ENCODE data around the gene NDUFV1. TPM values are rescaled to one million over a fixed set of nuclear protein-coding genes. Genes with fewer than 3 reads are reported as not detected.
A peak's percentile ranks its signal among the peaks of the same experiment; 100 is the strongest.
"Not testable (repeated sequence)": the region's sequence is repeated elsewhere in the genome, so short reads cannot be mapped to it uniquely, and the experiment has no call there.

Gene NDUFV1
- total and polyA plus RNA-seq, 9 donors = 126 to 173 (median 149) TPM

- H3K27ac ChIP-seq (ENCODE audit: low read length); H3K9me3 ChIP-seq (replicated peaks; ENCODE audit: control insufficient read depth, low read depth, low read length); H3K27me3 ChIP-seq (ENCODE audit: control insufficient read depth, insufficient read depth, low read length); DNase-seq; H3K4me3 ChIP-seq (ENCODE audit: low read length); H3K36me3 ChIP-seq (ENCODE audit: control insufficient read depth, insufficient read depth, low read length): not testable (repeated sequence)
- WGBS (ENCODE audit: insufficient coverage) = 85% methylated on average over 8 of the region's 10 CpGs
- H3K4me1 ChIP-seq (ENCODE audit: control insufficient read depth, insufficient read depth, low read length) = peaks cover 14% of the 10 kb centered on the region
These were observed 19.5 kb downstream of the NDUFV1 start for GRCh38 chr11:67626131-67626833.

GRCh38 chr11:67626970-67627369, 20.2 kb downstream of the NDUFV1 start:
- no peak overlapping the region for H3K27ac ChIP-seq (ENCODE audit: low read length)
- no peaks in the 10 kb centered on the region for H3K36me3 ChIP-seq (ENCODE audit: control insufficient read depth, insufficient read depth, low read length)
- WGBS (ENCODE audit: insufficient coverage) = 71% methylated on average over 5 of the region's 10 CpGs
- H3K4me3 ChIP-seq (ENCODE audit: low read length) = no peak overlapping the region
- H3K27me3 ChIP-seq (ENCODE audit: control insufficient read depth, insufficient read depth, low read length) = no peaks in the 10 kb centered on the region
- peaks cover 14% of the 10 kb centered on the region for H3K4me1 ChIP-seq (ENCODE audit: control insufficient read depth, insufficient read depth, low read length)
- no peaks in the 10 kb centered on the region for H3K9me3 ChIP-seq (replicated peaks; ENCODE audit: control insufficient read depth, low read depth, low read length)
- DNase-seq = no peak

- WGBS (ENCODE audit: insufficient coverage) = 82% methylated on average over 4 of the region's 6 CpGs
- Histone ChIP-seq H3K27ac (ENCODE audit: low read length) (no peak overlapping the region), H3K27me3 (ENCODE audit: control insufficient read depth, insufficient read depth, low read length) (no peaks in the 10 kb centered on the region), H3K4me1 (ENCODE audit: control insufficient read depth, insufficient read depth, low read length) (peaks cover 14% of the 10 kb centered on the region), H3K4me3 (ENCODE audit: low read length) (no peak overlapping the region), H3K9me3 (replicated peaks; ENCODE audit: control insufficient read depth, low read depth, low read length) (no peaks in the 10 kb centered on the region), H3K36me3 (ENCODE audit: control insufficient read depth, insufficient read depth, low read length) (no peaks in the 10 kb centered on the region)
- no peak for DNase-seq
These were observed 20.7 kb downstream of the NDUFV1 start for GRCh38 chr11:67627441-67627811.

GRCh38 chr11:67627812-67628624, 21.3 kb downstream of the NDUFV1 start:
- Histone ChIP-seq H3K9me3 (replicated peaks; ENCODE audit: control insufficient read depth, low read depth, low read length) (no peaks in the 10 kb centered on the region), H3K36me3 (ENCODE audit: control insufficient read depth, insufficient read depth, low read length) (no peaks in the 10 kb centered on the region), H3K27me3 (ENCODE audit: control insufficient read depth, insufficient read depth, low read length) (no peaks in the 10 kb centered on the region), H3K27ac (ENCODE audit: low read length) (no peak overlapping the region), H3K4me1 (ENCODE audit: control insufficient read depth, insufficient read depth, low read length) (peaks cover 14% of the 10 kb centered on the region), H3K4me3 (ENCODE audit: low read length) (no peak overlapping the region)
- DNase-seq = no peak
- WGBS (ENCODE audit: insufficient coverage) = 84% methylated on average over 11 of the region's 15 CpGs

GRCh38 chr11:67628710-67629385, 22.1 kb downstream of the NDUFV1 start:
- Histone ChIP-seq H3K4me1 (ENCODE audit: control insufficient read depth, insufficient read depth, low read length) (peaks cover 14% of the 10 kb centered on the region), H3K27ac (ENCODE audit: low read length) (no peak overlapping the region), H3K36me3 (ENCODE audit: control insufficient read depth, insufficient read depth, low read length) (no peaks in the 10 kb centered on the region), H3K27me3 (ENCODE audit: control insufficient read depth, insufficient read depth, low read length) (no peaks in the 10 kb centered on the region), H3K4me3 (ENCODE audit: low read length) (peak overlapping the region; percentile 52), H3K9me3 (replicated peaks; ENCODE audit: control insufficient read depth, low read depth, low read length) (no peaks in the 10 kb centered on the region)
- DNase-seq = no peak
- 55% methylated on average over 24 of the region's 25 CpGs for WGBS (ENCODE audit: insufficient coverage)

GRCh38 chr11:67629386-67630227, 22.9 kb downstream of the NDUFV1 start, which contains the start of gene NUDT8:
Gene NUDT8 (minus strand): TSS chr11:67629937. CDS start chr11:67629911, 26 bp downstream.
- peaks cover 14% of the 10 kb centered on the region for H3K4me1 ChIP-seq (ENCODE audit: control insufficient read depth, insufficient read depth, low read length)
- H3K9me3 ChIP-seq (replicated peaks; ENCODE audit: control insufficient read depth, low read depth, low read length) = no peaks in the 10 kb centered on the region
- no peaks in the 10 kb centered on the region for H3K36me3 ChIP-seq (ENCODE audit: control insufficient read depth, insufficient read depth, low read length)
- peak within 1 kb of the TSS; percentile 90 for H3K4me3 ChIP-seq (ENCODE audit: low read length)
- under 1% methylated on average over 97 of the region's 102 CpGs for WGBS (ENCODE audit: insufficient coverage)
- no peaks in the 10 kb centered on the region for H3K27me3 ChIP-seq (ENCODE audit: control insufficient read depth, insufficient read depth, low read length)
- peak; percentile 89 for DNase-seq
- H3K27ac ChIP-seq (ENCODE audit: low read length) = peak within 1 kb of the TSS; percentile 92

- H3K36me3 ChIP-seq (ENCODE audit: control insufficient read depth, insufficient read depth, low read length) = no peaks in the 10 kb centered on the region
- H3K27ac ChIP-seq (ENCODE audit: low read length) = peak overlapping the region; percentile 92
- H3K9me3 ChIP-seq (replicated peaks; ENCODE audit: control insufficient read depth, low read depth, low read length) = no peaks in the 10 kb centered on the region
- peaks cover 2% of the 10 kb centered on the region for H3K27me3 ChIP-seq (ENCODE audit: control insufficient read depth, insufficient read depth, low read length)
- WGBS (ENCODE audit: insufficient coverage) = under 1% methylated on average over 60 of the region's 70 CpGs
- peak; percentile 99 for DNase-seq
- H3K4me3 ChIP-seq (ENCODE audit: low read length) = peak overlapping the region; percentile 90
- H3K4me1 ChIP-seq (ENCODE audit: control insufficient read depth, insufficient read depth, low read length) = peaks cover 14% of the 10 kb centered on the region
These were observed 23.6 kb downstream of the NDUFV1 start for GRCh38 chr11:67630228-67630942.

- Histone ChIP-seq H3K36me3 (ENCODE audit: control insufficient read depth, insufficient read depth, low read length) (no peaks in the 10 kb centered on the region), H3K4me1 (ENCODE audit: control insufficient read depth, insufficient read depth, low read length) (peaks cover 14% of the 10 kb centered on the region), H3K27ac (ENCODE audit: low read length) (peak overlapping the region; percentile 92), H3K4me3 (ENCODE audit: low read length) (peak overlapping the region; percentile 90), H3K9me3 (replicated peaks; ENCODE audit: control insufficient read depth, low read depth, low read length) (no peaks in the 10 kb centered on the region), H3K27me3 (ENCODE audit: control insufficient read depth, insufficient read depth, low read length) (peaks cover 2% of the 10 kb centered on the region)
- WGBS (ENCODE audit: insufficient coverage) = 52% methylated on average over 9 of the region's 16 CpGs
- no peak for DNase-seq
These were observed 24.2 kb downstream of the NDUFV1 start for GRCh38 chr11:67630943-67631331.

- H3K4me3 ChIP-seq (ENCODE audit: low read length) = no peak overlapping the region
- no peak overlapping the region for H3K27ac ChIP-seq (ENCODE audit: low read length)
- peaks cover 2% of the 10 kb centered on the region for H3K27me3 ChIP-seq (ENCODE audit: control insufficient read depth, insufficient read depth, low read length)
- H3K9me3 ChIP-seq (replicated peaks; ENCODE audit: control insufficient read depth, low read depth, low read length) = no peaks in the 10 kb centered on the region
- DNase-seq = no peak
- peaks cover 14% of the 10 kb centered on the region for H3K4me1 ChIP-seq (ENCODE audit: control insufficient read depth, insufficient read depth, low read length)
- no peaks in the 10 kb centered on the region for H3K36me3 ChIP-seq (ENCODE audit: control insufficient read depth, insufficient read depth, low read length)
- 80% methylated on average over 4 of the region's 7 CpGs for WGBS (ENCODE audit: insufficient coverage)
These were observed 24.7 kb downstream of the NDUFV1 start for GRCh38 chr11:67631411-67631810.

Measured in muscle of leg (tissue), 11 donors.